HS-27A (cell line): ENCODE results near the gene MRPL1.
"Not testable (repeated sequence)": the region's sequence is repeated elsewhere in the genome, so short reads cannot be mapped to it uniquely, and the experiment has no call there.

Source experiments
- DNase-seq: peaks from one replicate; pipeline ENCODE4 v3.0.0-alpha.2; 2012; ENCODE audit warnings: low read depth, missing footprints

MRPL1 gene

GRCh38 chr4:77913348-77913747, 50.7 kb downstream of the MRPL1 start:
- no peak for DNase-seq

- DNase-seq = no peak
Measured at GRCh38 chr4:77917075-77917474, 54.4 kb downstream of the MRPL1 start.

- no peak for DNase-seq
Measured at GRCh38 chr4:77917601-77918000, 55.0 kb downstream of the MRPL1 start.

- DNase-seq = no peak
Measured at GRCh38 chr4:77920371-77920770, 57.7 kb downstream of the MRPL1 start.

GRCh38 chr4:77921701-77922100, 59.1 kb downstream of the MRPL1 start:
- DNase-seq = peak; percentile 87

GRCh38 chr4:77922158-77923094, 59.8 kb downstream of the MRPL1 start:
- DNase-seq = peak; percentile 22

GRCh38 chr4:77927991-77928925, 65.6 kb downstream of the MRPL1 start:
- DNase-seq = no peak

GRCh38 chr4:77930154-77930639, 67.6 kb downstream of the MRPL1 start:
- no peak for DNase-seq

GRCh38 chr4:77930876-77931275, 68.2 kb downstream of the MRPL1 start:
- DNase-seq = no peak

GRCh38 chr4:77931452-77932135, 69.0 kb downstream of the MRPL1 start:
- no peak for DNase-seq

- DNase-seq = no peak
Measured at GRCh38 chr4:77938560-77938959, 75.9 kb downstream of the MRPL1 start.

GRCh38 chr4:77945929-77946328, 83.3 kb downstream of the MRPL1 start:
- DNase-seq = not testable (repeated sequence)

GRCh38 chr4:77950203-77950602, 87.6 kb downstream of the MRPL1 start:
- DNase-seq = no peak

GRCh38 chr4:77952457-77952856, 89.8 kb downstream of the MRPL1 start:
- no peak for DNase-seq

- no peak for DNase-seq
Measured at GRCh38 chr4:77954690-77955089, 92.1 kb downstream of the MRPL1 start.

GRCh38 chr4:77956917-77957316, 94.3 kb downstream of the MRPL1 start:
- DNase-seq = no peak

- DNase-seq = no peak
Measured at GRCh38 chr4:77958897-77959296, 96.3 kb downstream of the MRPL1 start.

GRCh38 chr4:77959566-77960338, 97.1 kb downstream of the MRPL1 start:
- peak; percentile 8 for DNase-seq

GRCh38 chr4:77960367-77960766, 97.7 kb downstream of the MRPL1 start:
- DNase-seq = no peak

- no peak for DNase-seq
Measured at GRCh38 chr4:77963004-77963403, 100.4 kb downstream of the MRPL1 start.

GRCh38 chr4:77973657-77974056, 111.0 kb downstream of the MRPL1 start:
- DNase-seq = not testable (repeated sequence)
